IPS DF 19.7 (cell line): Measurements from ENCODE around the gene SMCO4.
"Not testable (repeated sequence)": the region's sequence is repeated elsewhere in the genome, so short reads cannot be mapped to it uniquely, and the experiment has no call there.

Source experiments
- DNase-seq: peaks from one replicate; pipeline ENCODE4 v3.0.0-alpha.2; 2013; ENCODE audit warnings: low read depth, low spot score

Gene SMCO4

GRCh38 chr11:93543292-93543977 lies at the start of gene SMCO4:
Gene SMCO4, minus strand, starts transcription at chr11:93543391. Its CDS starts 64,202 bp downstream, at chr11:93479189.
- DNase-seq: peak; percentile 52

- DNase-seq: no peak
Measured at GRCh38 chr11:93591247-93591898, 48.2 kb upstream of the SMCO4 start.

- DNase-seq: no peak
Measured at GRCh38 chr11:93589347-93589746, 46.2 kb upstream of the SMCO4 start.

- no peak for DNase-seq
Measured at GRCh38 chr11:93587858-93588581, 44.8 kb upstream of the SMCO4 start.

- DNase-seq: not testable (repeated sequence)
Measured at GRCh38 chr11:93587425-93587824, 44.2 kb upstream of the SMCO4 start.

- DNase-seq: no peak
Measured at GRCh38 chr11:93585758-93586157, 42.6 kb upstream of the SMCO4 start.

- no peak for DNase-seq
Measured at GRCh38 chr11:93583490-93583889, 40.3 kb upstream of the SMCO4 start.

GRCh38 chr11:93579187-93579751 lies 36.1 kb upstream of the SMCO4 start:
- DNase-seq: no peak

- DNase-seq: no peak
Measured at GRCh38 chr11:93577286-93577685, 34.1 kb upstream of the SMCO4 start.

- not testable (repeated sequence) for DNase-seq
Measured at GRCh38 chr11:93576870-93577269, 33.7 kb upstream of the SMCO4 start.

- DNase-seq: no peak
Measured at GRCh38 chr11:93574638-93575220, 31.5 kb upstream of the SMCO4 start.

- no peak for DNase-seq
Measured at GRCh38 chr11:93573184-93573583, 30.0 kb upstream of the SMCO4 start.

- DNase-seq: no peak
Measured at GRCh38 chr11:93572621-93573020, 29.4 kb upstream of the SMCO4 start.

- DNase-seq: no peak
Measured at GRCh38 chr11:93572171-93572570, 29.0 kb upstream of the SMCO4 start.

GRCh38 chr11:93571612-93572011 lies 28.4 kb upstream of the SMCO4 start:
- no peak for DNase-seq

GRCh38 chr11:93570759-93571413 lies 27.7 kb upstream of the SMCO4 start:
- DNase-seq: no peak

- DNase-seq: no peak
Measured at GRCh38 chr11:93569496-93569895, 26.3 kb upstream of the SMCO4 start.

GRCh38 chr11:93568726-93569125 lies 25.5 kb upstream of the SMCO4 start:
- no peak for DNase-seq

- no peak for DNase-seq
Measured at GRCh38 chr11:93567401-93567895, 24.3 kb upstream of the SMCO4 start.

- DNase-seq: no peak
Measured at GRCh38 chr11:93564895-93565294, 21.7 kb upstream of the SMCO4 start.

GRCh38 chr11:93563857-93564256 lies 20.7 kb upstream of the SMCO4 start:
- no peak for DNase-seq
